IPS-18c (cell line): ENCODE data around the gene ALG9.

Experiments used
- H3K4me3 ChIP-seq: 2 replicates; pipeline ENCODE4 v1.7.0; 2013; ENCODE audit warnings: low read depth, mild to moderate bottlenecking, low read length, moderate library complexity; ENCODE audit not compliant: insufficient read depth
- H3K9me3 ChIP-seq: one replicate; pipeline ENCODE4 v1.6.1; 2013; ENCODE audit warnings: mild to moderate bottlenecking, low read length, moderate library complexity; ENCODE audit not compliant: control insufficient read depth, insufficient read depth

ALG9 gene

GRCh38 chr11:111819161-111819828, 52.1 kb downstream of the ALG9 start:
- no peak overlapping the region for H3K4me3 ChIP-seq
- no peaks in the 10 kb centered on the region for H3K9me3 ChIP-seq

GRCh38 chr11:111815489-111815888, 55.9 kb downstream of the ALG9 start:
- H3K9me3 ChIP-seq = no peaks in the 10 kb centered on the region
- H3K4me3 ChIP-seq = no peak overlapping the region

GRCh38 chr11:111814557-111815320, 56.6 kb downstream of the ALG9 start:
- Histone ChIP-seq H3K9me3 (no peaks in the 10 kb centered on the region), H3K4me3 (no peak overlapping the region)

GRCh38 chr11:111814106-111814505, 57.3 kb downstream of the ALG9 start:
- Histone ChIP-seq H3K9me3 (no peaks in the 10 kb centered on the region), H3K4me3 (no peak overlapping the region)

DNA sequence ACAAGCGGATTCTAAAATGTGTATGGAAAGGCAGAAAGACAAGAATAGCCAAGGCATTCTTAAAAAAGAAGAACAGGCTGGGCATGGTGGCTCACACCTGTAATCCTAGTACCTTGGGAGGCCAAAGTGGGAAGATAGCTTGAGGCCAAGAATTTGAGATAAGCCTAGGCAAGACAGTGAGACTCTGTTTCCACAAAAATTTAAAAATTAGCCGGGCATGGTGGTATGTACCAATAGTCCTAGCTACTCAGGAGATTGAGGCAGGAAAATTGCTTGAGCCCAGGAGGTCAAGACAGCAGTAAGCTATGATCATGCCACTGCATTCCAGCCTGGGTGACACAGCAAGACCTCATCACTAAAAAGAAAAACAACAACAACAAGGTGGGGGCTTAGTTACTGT, 59.2 kb downstream of the ALG9 start:
- H3K9me3 ChIP-seq = no peaks in the 10 kb centered on the region
- no peak overlapping the region for H3K4me3 ChIP-seq

DNA sequence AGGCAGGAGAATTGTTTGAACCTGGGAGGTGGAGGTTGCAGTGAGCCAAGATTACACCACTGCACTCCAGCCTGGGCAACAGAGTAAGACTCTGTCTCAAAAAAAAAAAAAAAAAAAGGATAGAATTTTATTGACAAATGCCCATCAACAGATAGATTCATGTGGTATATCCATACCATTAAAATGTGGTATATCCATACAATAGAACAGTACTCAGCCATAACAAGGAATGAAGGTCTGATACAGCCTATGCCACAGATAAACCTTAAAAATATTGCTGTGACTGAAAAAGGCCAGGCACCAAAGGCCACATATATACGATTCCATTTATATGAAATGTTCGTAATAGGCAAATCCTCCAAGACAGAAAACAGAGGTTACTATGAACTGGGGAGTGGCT, 59.9 kb downstream of the ALG9 start:
- Histone ChIP-seq H3K4me3 (no peak overlapping the region), H3K9me3 (no peaks in the 10 kb centered on the region)

DNA sequence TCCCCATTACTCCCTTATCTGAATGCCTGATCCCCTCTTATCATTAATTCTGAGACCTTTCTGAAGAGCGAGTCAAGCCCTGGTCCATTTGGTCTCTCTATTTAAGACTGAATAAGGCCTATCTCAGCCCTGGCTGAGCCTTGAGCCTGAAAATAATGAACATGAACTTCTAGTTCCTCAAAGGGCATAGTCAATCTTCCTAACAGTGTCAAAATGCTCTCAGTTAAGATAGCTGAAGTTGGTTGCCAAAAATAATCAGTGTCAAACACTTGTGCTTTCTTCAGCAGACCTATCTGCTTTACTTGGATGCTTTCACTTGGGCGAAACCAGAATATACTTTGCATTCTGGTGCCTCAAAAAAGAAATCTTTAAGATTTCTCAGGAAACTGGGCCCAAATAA, 62.5 kb downstream of the ALG9 start:
- Histone ChIP-seq H3K4me3 (no peak overlapping the region), H3K9me3 (no peaks in the 10 kb centered on the region)

- H3K4me3 ChIP-seq = no peak overlapping the region; the same call in 1 of the 2 replicates
- no peaks in the 10 kb centered on the region for H3K9me3 ChIP-seq
These were observed 63.3 kb downstream of the ALG9 start for GRCh38 chr11:111808063-111808588.

- Histone ChIP-seq H3K4me3 (no peak overlapping the region), H3K9me3 (no peaks in the 10 kb centered on the region)
These were observed 64.3 kb downstream of the ALG9 start for GRCh38 chr11:111807076-111807475.

GRCh38 chr11:111801135-111801534, 70.2 kb downstream of the ALG9 start:
- H3K4me3 ChIP-seq = no peak overlapping the region

DNA sequence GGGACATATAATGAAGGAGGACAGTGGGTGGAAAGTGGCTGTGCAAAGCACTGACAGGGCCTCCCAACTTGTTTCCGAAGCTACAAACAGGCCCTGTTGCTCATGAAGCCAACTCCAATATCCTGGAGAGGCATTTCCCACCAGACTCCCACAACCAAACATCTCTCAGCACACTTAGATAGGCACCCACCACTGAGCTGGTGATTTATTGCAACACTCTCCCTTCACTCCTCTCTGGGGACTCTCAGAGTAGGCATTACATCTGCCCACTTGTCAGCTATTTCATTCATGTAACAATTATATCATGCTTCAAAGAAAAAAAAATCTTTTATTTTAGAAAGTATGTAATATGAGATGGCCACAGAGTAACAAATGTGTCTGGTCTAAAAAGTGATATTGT, 73.1 kb downstream of the ALG9 start:
- H3K4me3 ChIP-seq = no peak overlapping the region
- H3K9me3 ChIP-seq = no peaks in the 10 kb centered on the region

More at GRCh38 chr11:111801135-111801534, 70.2 kb downstream of the ALG9 start:
- H3K9me3 ChIP-seq = no peaks in the 10 kb centered on the region

DNA sequence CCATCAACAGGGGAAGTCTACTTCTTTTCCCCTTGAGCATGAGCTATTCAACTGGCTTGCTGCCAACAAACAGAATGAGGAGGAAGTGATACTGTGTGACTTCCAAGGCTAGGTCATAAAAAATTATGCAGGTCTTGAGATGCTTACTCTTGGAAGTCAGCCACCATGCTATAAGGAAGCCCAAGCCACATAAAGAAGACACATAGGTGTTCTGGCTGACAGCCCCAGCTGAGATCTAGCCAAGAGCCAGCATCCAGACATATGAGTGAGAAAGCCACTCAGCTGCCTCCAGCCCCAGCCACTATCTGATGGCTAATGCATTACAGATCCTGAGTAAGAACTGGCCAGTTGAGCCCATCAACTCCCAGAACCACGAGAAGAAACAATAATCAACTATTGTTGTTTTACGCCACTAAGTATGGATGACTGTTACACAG, 74.2 kb downstream of the ALG9 start:
- Histone ChIP-seq H3K9me3 (no peaks in the 10 kb centered on the region), H3K4me3 (no peak overlapping the region)

DNA sequence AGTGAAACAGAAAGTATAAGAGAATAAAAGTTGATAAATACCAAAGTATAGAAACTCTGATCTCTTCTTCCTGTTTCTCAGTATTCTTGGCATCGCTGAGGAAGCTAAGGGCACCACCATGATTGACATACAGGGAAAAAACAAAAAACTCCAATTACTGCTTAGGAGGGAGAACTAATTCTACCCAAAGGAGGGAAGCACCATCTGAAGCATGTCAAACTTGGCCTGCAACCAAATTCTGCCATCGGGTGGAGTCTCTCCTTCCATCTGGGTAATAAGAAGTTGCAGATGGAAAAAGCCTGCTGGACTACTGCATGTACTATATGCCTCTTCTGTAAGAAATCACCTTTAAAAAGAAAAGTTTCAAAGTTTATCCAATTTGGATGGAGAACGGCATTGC, 74.7 kb downstream of the ALG9 start:
- Histone ChIP-seq H3K9me3 (no peaks in the 10 kb centered on the region), H3K4me3 (no peak overlapping the region)

GRCh38 chr11:111795334-111795985, 75.9 kb downstream of the ALG9 start:
- no peaks in the 10 kb centered on the region for H3K9me3 ChIP-seq
- H3K4me3 ChIP-seq = no peak overlapping the region

DNA sequence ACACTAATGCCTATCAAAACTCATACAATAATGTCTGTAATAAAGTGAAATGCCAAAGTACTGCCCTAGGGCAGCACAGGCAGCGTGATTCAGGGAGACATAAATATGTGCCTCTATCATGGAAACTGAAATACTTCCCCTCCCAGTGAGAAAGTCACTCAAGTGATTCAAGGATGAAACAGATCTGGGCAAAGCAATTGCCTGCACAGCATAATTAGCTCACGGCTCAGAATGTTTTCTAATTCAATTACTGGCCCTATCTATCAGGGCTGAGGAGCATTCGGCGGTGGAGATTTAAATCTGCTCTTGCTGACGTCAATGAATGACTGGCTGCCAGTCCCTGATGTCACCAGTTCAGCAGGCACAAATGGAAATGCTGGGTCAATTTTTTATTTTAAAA, 77.5 kb downstream of the ALG9 start:
- Histone ChIP-seq H3K4me3 (no peak overlapping the region), H3K9me3 (no peaks in the 10 kb centered on the region)

- Histone ChIP-seq H3K9me3 (no peaks in the 10 kb centered on the region), H3K4me3 (no peak overlapping the region)
These were observed 78.4 kb downstream of the ALG9 start for GRCh38 chr11:111792955-111793500.

GRCh38 chr11:111792314-111792713, 79.1 kb downstream of the ALG9 start:
- H3K9me3 ChIP-seq = no peaks in the 10 kb centered on the region
- no peak overlapping the region for H3K4me3 ChIP-seq

- no peak overlapping the region for H3K4me3 ChIP-seq
- H3K9me3 ChIP-seq = no peaks in the 10 kb centered on the region
These were observed 82.9 kb downstream of the ALG9 start for GRCh38 chr11:111788464-111788863.
